Gastroesophageal sphincter (tissue), 4 donors: ENCODE data around the gene VGLL3. TPM values are rescaled to one million over a fixed set of nuclear protein-coding genes. Genes with fewer than 3 reads are reported as not detected.

Experiments
- total RNA-seq, 4 donors: library from RNA; depleted of rRNA; stranded (reverse); fragments of >200 nt; gene quantifications; one replicate each; pipeline ENCODE4 v1.1.0, GENCODE V29; 2016

Gene VGLL3
- total RNA-seq, 4 donors from 2014 or later: 12.5 to 43.3 (median 32.1) TPM

Other genes with a start within 250 kb of the VGLL3 start
- gene CHMP2B, start 236.2 kb upstream of the VGLL3 start, total RNA-seq: 10 to 100 TPM; 42.3 to 63.3 (median 44.2) TPM